ENCODE data around the gene LCNL1.

Gene LCNL1

GRCh38 chr9:137014166-137014565 lies 31.4 kb downstream of the LCNL1 start:
- TF ChIP-seq CTCF (IDR thresholded peaks at IDR 0.05): no peak
- H3K27ac ChIP-seq: no peak overlapping the region
- H3K4me3 ChIP-seq: no peak overlapping the region
- DNase-seq (ENCODE audit: low spot score): no peak

- H3K4me3 ChIP-seq: no peak overlapping the region
- no peak overlapping the region for H3K27ac ChIP-seq
- DNase-seq (ENCODE audit: low spot score): no peak
- no peak for TF ChIP-seq CTCF (IDR thresholded peaks at IDR 0.05)
Measured at GRCh38 chr9:137014776-137015539, 32.2 kb downstream of the LCNL1 start.

- no peak overlapping the region for H3K27ac ChIP-seq
- TF ChIP-seq CTCF (IDR thresholded peaks at IDR 0.05): no peak
- DNase-seq (ENCODE audit: low spot score): no peak
- no peak overlapping the region for H3K4me3 ChIP-seq
Measured at GRCh38 chr9:137015540-137015930, 32.7 kb downstream of the LCNL1 start.

- TF ChIP-seq CTCF (IDR thresholded peaks at IDR 0.05): no peak
- DNase-seq (ENCODE audit: low spot score): no peak
- H3K27ac ChIP-seq: no peak overlapping the region
- no peak overlapping the region for H3K4me3 ChIP-seq
Measured at GRCh38 chr9:137015976-137016375, 33.2 kb downstream of the LCNL1 start.

- DNase-seq (ENCODE audit: low spot score): no peak
- Histone ChIP-seq H3K27ac (no peak overlapping the region), H3K4me3 (no peak overlapping the region)
- TF ChIP-seq CTCF (IDR thresholded peaks at IDR 0.05): no peak
Measured at GRCh38 chr9:137016436-137016835, 33.6 kb downstream of the LCNL1 start.

- Histone ChIP-seq H3K4me3 (no peak overlapping the region), H3K27ac (no peak overlapping the region)
- no peak for TF ChIP-seq CTCF (IDR thresholded peaks at IDR 0.05)
- no peak for DNase-seq (ENCODE audit: low spot score)
Measured at GRCh38 chr9:137017071-137017470, 34.3 kb downstream of the LCNL1 start.

GRCh38 chr9:137017791-137018497 lies 35.2 kb downstream of the LCNL1 start:
- Histone ChIP-seq H3K4me3 (no peak overlapping the region), H3K27ac (no peak overlapping the region)
- DNase-seq (ENCODE audit: low spot score): no peak
- TF ChIP-seq CTCF (IDR thresholded peaks at IDR 0.05): no peak

Data from coronary artery (tissue), 2 donors.